Ammon's horn (tissue), 1 donor: Measurements from ENCODE around the gene LHX3.

ENCODE experiments used
- DNase-seq: peaks from one replicate; pipeline ENCODE4 v3.0.0-alpha.2; 2016; ENCODE audit warnings: low spot score

The LHX3 gene

GRCh38 chr9:136192289-136193126 lies 12.4 kb downstream of the LHX3 start:
- DNase-seq: no peak

GRCh38 chr9:136191960-136192286 lies 13.0 kb downstream of the LHX3 start:
- DNase-seq: no peak

- DNase-seq: no peak
Measured at GRCh38 chr9:136191099-136191959, 13.6 kb downstream of the LHX3 start.

- no peak for DNase-seq
Measured at GRCh38 chr9:136190656-136191055, 14.3 kb downstream of the LHX3 start.

- DNase-seq: no peak
Measured at GRCh38 chr9:136190237-136190601, 14.7 kb downstream of the LHX3 start.

GRCh38 chr9:136189394-136190236 lies 15.3 kb downstream of the LHX3 start:
- no peak for DNase-seq

- no peak for DNase-seq
Measured at GRCh38 chr9:136187683-136188586, 17.0 kb downstream of the LHX3 start.

- DNase-seq: no peak
Measured at GRCh38 chr9:136187197-136187596, 17.7 kb downstream of the LHX3 start.

- DNase-seq: no peak
Measured at GRCh38 chr9:136186386-136186785, 18.5 kb downstream of the LHX3 start.

- DNase-seq: no peak
Measured at GRCh38 chr9:136185596-136186366, 19.1 kb downstream of the LHX3 start.

- no peak for DNase-seq
Measured at GRCh38 chr9:136185066-136185465, 19.9 kb downstream of the LHX3 start.

- DNase-seq: no peak
Measured at GRCh38 chr9:136182850-136183422, 22.0 kb downstream of the LHX3 start.

- DNase-seq: no peak
Measured at GRCh38 chr9:136182420-136182787, 22.5 kb downstream of the LHX3 start.

- DNase-seq: no peak
Measured at GRCh38 chr9:136181784-136182419, 23.0 kb downstream of the LHX3 start.

- no peak for DNase-seq
Measured at GRCh38 chr9:136180586-136180985, 24.3 kb downstream of the LHX3 start.

- DNase-seq: no peak
Measured at GRCh38 chr9:136179761-136180160, 25.2 kb downstream of the LHX3 start.

GRCh38 chr9:136179101-136179616 lies 25.8 kb downstream of the LHX3 start:
- no peak for DNase-seq

- no peak for DNase-seq
Measured at GRCh38 chr9:136178773-136179075, 26.2 kb downstream of the LHX3 start.

GRCh38 chr9:136178061-136178772 lies 26.7 kb downstream of the LHX3 start:
- no peak for DNase-seq
